ENCODE results near the gene NCAPH2.

The NCAPH2 gene

DNA sequence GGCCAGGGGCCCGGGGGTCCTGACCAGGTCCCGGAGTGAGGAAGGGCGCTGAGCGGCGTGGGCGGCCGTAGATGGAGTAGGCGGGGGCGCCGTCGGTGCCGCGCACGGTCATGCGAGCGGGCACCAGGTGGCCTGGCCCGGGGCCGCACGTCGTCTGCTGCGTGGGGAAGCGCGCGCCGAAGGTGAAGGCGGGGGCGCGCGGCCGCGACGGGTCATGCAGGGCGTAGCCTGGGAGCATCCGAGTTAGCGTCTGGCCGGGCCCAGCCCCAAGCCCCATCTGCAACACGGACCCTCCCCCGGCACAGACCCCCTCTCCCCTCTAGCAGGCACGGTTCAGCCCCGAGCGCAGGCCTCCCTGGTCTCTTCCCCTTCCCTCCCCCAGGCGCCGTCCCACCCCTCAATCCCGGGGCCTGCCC is 23.5 kb downstream of the NCAPH2 start:
- DNase-seq: peak; percentile 84

DNA sequence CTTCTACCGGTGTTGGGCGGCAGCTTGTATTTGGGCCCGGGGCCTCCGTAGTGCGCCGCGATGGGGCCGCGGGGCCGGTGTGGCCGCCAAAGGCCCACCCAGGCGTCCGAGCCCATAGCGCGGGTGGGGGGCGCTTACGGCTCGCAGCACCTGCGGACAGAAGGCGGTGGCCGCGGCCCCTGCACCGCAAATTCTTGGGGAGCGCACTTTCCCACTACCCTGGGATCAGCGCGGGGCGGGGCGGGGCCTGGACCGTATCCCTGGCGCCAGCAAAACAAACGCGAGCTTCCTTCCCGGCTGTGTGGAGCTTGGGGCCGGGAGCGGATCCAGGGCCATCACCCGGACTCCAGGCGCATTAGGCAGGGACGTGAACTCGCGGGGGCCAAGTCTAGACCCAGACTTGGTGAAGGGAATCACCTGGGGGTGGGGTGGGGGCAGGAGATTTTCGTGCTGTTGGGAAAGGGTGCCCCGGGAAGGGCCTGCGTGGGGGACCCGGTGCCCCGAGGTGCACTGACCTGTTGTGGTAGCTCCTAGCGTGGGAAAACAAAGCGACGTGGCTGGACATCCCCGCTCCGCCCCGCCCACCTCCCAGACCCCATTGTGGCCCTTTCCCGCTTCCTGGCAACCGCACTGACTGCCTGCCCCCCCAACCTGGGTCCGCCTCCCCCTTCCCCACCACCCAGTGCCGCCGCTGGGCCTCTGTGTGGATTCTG is 24.1 kb downstream of the NCAPH2 start:
- DNase-seq: peak; percentile 58

GRCh38 chr22:50532824-50533796 is 25.1 kb downstream of the NCAPH2 start:
- DNase-seq: no peak

GRCh38 chr22:50533856-50534711 is 26.1 kb downstream of the NCAPH2 start:
- DNase-seq: peak; percentile 60

- DNase-seq: no peak
Observed at GRCh38 chr22:50535113-50535512, 27.1 kb downstream of the NCAPH2 start.

GRCh38 chr22:50536226-50536625 is 28.2 kb downstream of the NCAPH2 start:
- no peak for DNase-seq

GRCh38 chr22:50537765-50538164 is 29.7 kb downstream of the NCAPH2 start:
- no peak for DNase-seq

DNA sequence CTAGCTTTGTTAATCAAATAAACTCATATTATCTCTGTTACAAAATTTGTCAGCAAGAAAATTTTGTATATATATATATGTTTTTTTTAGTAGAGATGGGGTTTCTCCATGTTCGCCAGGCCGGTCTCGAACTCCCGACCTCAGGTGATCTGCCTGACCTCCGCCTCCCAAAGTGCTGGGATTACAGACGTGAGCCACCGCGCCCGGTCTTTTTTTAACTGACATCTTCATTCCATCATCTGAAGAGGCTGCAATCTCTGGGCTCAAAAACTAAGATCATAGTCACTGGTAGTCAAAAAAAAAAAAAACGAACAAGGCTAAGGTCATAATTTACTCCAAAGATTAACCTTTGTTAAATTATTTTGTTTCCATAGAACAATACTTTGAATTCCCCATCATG is 32.4 kb downstream of the NCAPH2 start:
- no peak for DNase-seq

DNA sequence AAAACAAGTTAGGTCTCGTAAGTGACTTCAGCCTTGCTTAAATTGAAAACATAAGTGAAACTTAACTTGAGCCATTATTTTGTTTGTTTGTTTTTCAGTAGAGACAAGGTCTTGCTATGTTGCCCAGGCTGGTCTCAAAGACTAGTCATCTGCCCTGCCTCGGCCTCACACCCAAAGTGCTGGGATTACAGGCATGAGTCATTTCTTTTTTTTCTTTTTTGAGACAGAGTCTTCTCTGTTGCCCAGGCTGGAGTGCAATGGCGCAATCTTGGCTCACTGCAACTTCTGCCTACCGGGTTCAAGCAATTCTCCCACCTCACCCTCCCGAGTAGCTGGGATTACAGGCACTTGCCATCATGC is 33.6 kb downstream of the NCAPH2 start:
- DNase-seq: peak; percentile 79

- peak; percentile 69 for DNase-seq
Observed at GRCh38 chr22:50542416-50542927, 34.4 kb downstream of the NCAPH2 start.

DNA sequence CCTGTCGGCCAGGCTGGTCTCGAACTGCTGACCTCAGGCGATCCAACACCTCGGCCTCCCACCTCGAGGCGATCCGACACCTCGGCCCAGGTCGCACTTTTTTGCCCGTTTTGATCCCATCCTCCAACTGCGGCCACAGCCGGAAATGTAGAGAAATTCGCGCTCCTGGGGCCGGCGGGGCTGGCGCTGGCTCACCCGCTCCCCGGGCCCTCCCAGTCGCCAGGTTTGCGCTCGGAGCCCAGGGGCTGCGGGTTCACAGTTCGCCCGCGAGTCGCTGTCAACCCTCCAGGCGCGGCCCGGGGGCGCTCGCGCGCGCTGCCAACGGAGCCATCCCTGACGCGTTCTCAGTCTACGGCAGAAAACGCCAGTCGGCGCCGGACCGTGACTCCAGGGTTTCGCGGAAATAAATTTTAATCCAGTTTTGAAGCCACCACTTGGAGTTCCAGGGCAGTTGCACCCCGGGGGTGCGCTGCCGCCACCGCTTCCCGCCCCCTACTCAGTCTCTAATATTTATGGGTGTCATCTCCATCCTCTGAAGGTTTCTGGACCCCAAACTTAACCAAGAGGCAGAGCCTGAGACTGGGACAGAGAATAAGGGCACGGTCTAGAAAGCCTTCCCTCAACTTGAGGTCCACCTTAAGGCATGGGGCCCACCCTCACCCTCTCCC is 36.2 kb downstream of the NCAPH2 start:
- DNase-seq: peak; percentile 88

DNA sequence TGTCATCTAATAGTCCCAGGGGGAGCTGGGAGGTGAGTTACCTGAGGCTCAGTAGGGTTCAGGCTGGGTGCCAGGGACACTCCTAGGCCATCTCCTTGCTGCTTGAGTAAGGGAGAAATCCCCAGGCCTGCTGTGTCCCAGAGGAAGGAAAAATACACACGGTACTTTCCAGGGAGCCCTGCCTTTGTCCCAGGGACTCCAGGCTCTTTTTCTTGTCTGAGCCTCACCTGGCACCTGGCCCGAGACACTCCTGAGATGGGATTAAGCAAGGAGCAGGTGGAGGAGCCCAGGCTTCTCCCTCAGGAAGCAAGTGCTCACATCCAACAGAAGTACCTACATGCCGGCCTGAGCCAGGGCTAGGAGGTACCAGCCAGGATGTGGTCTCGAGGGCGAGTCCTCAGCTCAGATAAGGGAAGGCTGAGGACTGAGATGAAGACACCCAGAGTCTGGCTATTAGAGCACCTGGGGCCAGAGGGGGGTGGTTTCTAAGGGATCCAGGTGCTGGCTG is 36.8 kb downstream of the NCAPH2 start:
- no peak for DNase-seq

DNA sequence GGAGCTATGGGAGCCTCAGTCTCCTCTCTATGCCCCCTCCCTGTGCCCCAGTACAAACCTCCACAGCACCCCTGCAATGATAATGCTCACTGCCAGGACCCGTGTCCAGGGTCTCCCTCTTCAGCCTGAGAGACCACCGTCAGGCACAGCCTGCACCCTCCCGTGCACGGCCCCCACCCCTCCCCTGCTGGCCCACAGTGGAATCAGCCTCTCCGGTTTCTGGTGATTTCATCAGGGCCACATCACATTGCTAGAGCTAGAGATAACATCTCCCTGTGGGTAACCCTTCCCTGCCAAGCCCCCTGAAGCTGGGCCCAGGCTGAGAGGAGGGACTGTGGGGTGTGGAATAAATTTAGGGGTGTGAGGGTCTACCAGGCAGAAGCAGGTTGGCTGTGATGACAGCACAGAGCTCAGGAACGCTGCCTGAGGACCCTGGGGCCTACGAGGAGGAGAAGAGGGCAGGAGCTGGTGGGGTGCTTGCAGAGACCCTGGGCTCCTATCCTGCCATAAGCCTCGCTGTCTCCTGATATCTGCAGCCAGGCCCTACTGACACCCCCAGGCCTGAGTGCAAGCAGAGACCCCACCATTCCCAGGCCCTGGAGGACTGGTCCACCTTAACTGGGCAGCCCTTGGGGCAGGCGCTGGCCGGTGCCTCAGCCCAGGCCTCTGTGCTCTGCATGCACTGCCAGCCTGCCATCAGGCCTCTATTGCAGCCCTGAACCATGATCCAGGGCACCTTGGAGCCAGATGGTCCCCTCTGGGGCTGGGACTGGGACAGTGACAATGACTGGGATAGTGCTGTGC is 37.7 kb downstream of the NCAPH2 start, which contains the start of gene KLHDC7B:
Gene KLHDC7B (plus strand): TSS at position 378 of the 804 bp plus-strand sequence. CDS start 345 bp downstream, at position 723.
- no peak for DNase-seq

- no peak for DNase-seq
Observed at GRCh38 chr22:50546326-50547262, 38.6 kb downstream of the NCAPH2 start.

GRCh38 chr22:50547263-50547985 is 39.4 kb downstream of the NCAPH2 start:
- no peak for DNase-seq

DNA sequence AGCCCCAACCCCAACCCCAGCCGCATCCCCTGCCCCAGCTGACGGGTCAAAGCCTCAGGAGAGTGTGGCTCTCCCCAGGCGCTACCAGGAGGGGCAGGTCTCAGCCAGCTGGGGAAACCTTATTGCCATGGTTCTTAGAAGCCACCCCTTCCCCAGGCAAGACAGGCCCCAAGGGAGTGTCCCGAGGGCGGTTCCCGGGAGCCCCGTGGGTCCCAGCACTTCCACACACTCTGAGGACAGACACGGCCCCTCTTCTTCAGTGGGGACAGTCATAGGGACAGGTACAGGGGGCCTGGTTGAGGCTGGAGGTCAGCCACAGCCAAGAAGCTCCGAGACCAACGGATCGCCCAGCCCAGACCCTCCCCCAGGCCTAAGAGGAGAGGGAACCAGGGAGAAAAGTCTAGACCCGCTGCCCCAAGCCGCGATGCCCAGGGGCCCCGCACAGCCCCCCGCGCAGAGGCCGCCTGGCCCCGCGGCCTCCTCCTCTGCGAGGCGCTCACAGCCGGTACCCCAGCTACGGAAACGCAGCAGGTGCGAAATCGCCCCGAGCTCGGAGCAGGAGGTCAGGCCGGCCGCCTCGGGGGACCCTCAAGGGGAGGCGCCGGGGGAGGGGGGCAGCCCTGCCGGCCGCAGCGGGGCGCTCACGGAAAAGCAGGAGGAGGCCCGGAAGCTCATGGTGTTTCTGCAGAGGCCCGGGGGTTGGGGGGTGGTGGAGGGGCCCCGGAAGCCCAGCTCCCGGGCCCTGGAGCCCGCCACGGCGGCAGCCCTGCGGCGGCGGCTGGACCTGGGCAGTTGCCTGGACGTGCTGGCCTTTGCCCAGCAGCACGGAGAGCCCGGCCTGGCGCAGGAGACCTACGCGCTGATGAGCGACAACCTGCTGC is 40.3 kb downstream of the NCAPH2 start:
- peak; percentile 58 for DNase-seq

GRCh38 chr22:50548921-50549790 is 41.1 kb downstream of the NCAPH2 start:
- no peak for DNase-seq
